Measurements from ENCODE around the gene GPR85. TPM values are rescaled to one million over a fixed set of nuclear protein-coding genes. Genes with fewer than 3 reads are reported as not detected.

Gene GPR85
- total RNA-seq, 3 donors from 2014 or later (not counting 1 experiment from before 2014, with no cell fraction given) = not detected

GRCh38 chr7:113083132-113083815 is 3.4 kb downstream of the GPR85 start:
- H3K27ac ChIP-seq (ENCODE audit: low read length) = no peak overlapping the region
- no peaks in the 10 kb centered on the region for H3K9me3 ChIP-seq (ENCODE audit: control insufficient read depth, insufficient read depth, low read length)
- intact Hi-C loops (cut with micrococcal nuclease) = no loop called here
- DNase-seq = no peak
- no peak overlapping the region for H3K4me3 ChIP-seq (ENCODE audit: low read length)
- no peak for TF ChIP-seq CTCF (IDR thresholded peaks at IDR 0.05)
- Mint-ChIP-seq H3K36me3 (no peaks in the 10 kb centered on the region), H3K27me3 (ENCODE audit: low read depth in 2 of 2) (peaks cover 27 to 34% of the 10 kb centered on the region in 2 donors), H3K4me1 (no peaks in the 10 kb centered on the region), H3K27ac (no peak overlapping the region), H3K9me3 (no peaks in the 10 kb centered on the region), H3K4me3 (no peak overlapping the region)
- peaks cover 2% of the 10 kb centered on the region for H3K4me1 ChIP-seq (ENCODE audit: control insufficient read depth, insufficient read depth, low read length)
- H3K36me3 ChIP-seq (ENCODE audit: control insufficient read depth, insufficient read depth, low read length) = no peaks in the 10 kb centered on the region
- no peak for ATAC-seq
- H3K27me3 ChIP-seq (ENCODE audit: control insufficient read depth, insufficient read depth, low read length) = no peaks in the 10 kb centered on the region
- WGBS (ENCODE audit: insufficient coverage) = 94% methylated on average over 1 of the region's 1 CpG

- H3K27me3 Mint-ChIP-seq (ENCODE audit: low read depth in 2 of 2) = peaks cover 0 to 3% of the 10 kb centered on the region in 2 donors
- no peak for TF ChIP-seq CTCF (IDR thresholded peaks at IDR 0.05)
- 52% methylated on average over 2 of the region's 2 CpGs for WGBS (ENCODE audit: insufficient coverage)
- no peaks in the 10 kb centered on the region for H3K36me3 ChIP-seq (ENCODE audit: control insufficient read depth, insufficient read depth, low read length)
- no peak overlapping the region for H3K4me3 Mint-ChIP-seq
- intact Hi-C loops (cut with micrococcal nuclease) = no loop called here
- ATAC-seq (no peak), DNase-seq (no peak)
- H3K9me3 Mint-ChIP-seq = no peaks in the 10 kb centered on the region
- no peaks in the 10 kb centered on the region for H3K36me3 Mint-ChIP-seq
- no peaks in the 10 kb centered on the region for H3K27me3 ChIP-seq (ENCODE audit: control insufficient read depth, insufficient read depth, low read length)
- no peaks in the 10 kb centered on the region for H3K4me1 ChIP-seq (ENCODE audit: control insufficient read depth, insufficient read depth, low read length)
- H3K27ac Mint-ChIP-seq = no peak overlapping the region
- H3K9me3 ChIP-seq (ENCODE audit: control insufficient read depth, insufficient read depth, low read length) = no peaks in the 10 kb centered on the region
- no peak overlapping the region for H3K4me3 ChIP-seq (ENCODE audit: low read length)
- H3K4me1 Mint-ChIP-seq = no peaks in the 10 kb centered on the region
- no peak overlapping the region for H3K27ac ChIP-seq (ENCODE audit: low read length)
These were observed 8.3 kb downstream of the GPR85 start for GRCh38 chr7:113078331-113078730.

GRCh38 chr7:113076703-113077102 is 9.9 kb downstream of the GPR85 start:
- no peaks in the 10 kb centered on the region for H3K36me3 ChIP-seq (ENCODE audit: control insufficient read depth, insufficient read depth, low read length)
- no peaks in the 10 kb centered on the region for H3K9me3 ChIP-seq (ENCODE audit: control insufficient read depth, insufficient read depth, low read length)
- 78% methylated on average over 1 of the region's 3 CpGs for WGBS (ENCODE audit: insufficient coverage)
- no peaks in the 10 kb centered on the region for H3K9me3 Mint-ChIP-seq
- peaks cover 0 to 3% of the 10 kb centered on the region in 2 donors for H3K27me3 Mint-ChIP-seq (ENCODE audit: low read depth in 2 of 2)
- no peak for TF ChIP-seq CTCF (IDR thresholded peaks at IDR 0.05)
- H3K36me3 Mint-ChIP-seq = no peaks in the 10 kb centered on the region
- no peak overlapping the region for H3K27ac Mint-ChIP-seq
- H3K4me3 Mint-ChIP-seq = no peak overlapping the region
- no peaks in the 10 kb centered on the region for H3K27me3 ChIP-seq (ENCODE audit: control insufficient read depth, insufficient read depth, low read length)
- no peak overlapping the region for H3K4me3 ChIP-seq (ENCODE audit: low read length)
- no peaks in the 10 kb centered on the region for H3K4me1 Mint-ChIP-seq
- ATAC-seq (no peak), DNase-seq (no peak)
- H3K4me1 ChIP-seq (ENCODE audit: control insufficient read depth, insufficient read depth, low read length) = no peaks in the 10 kb centered on the region
- intact Hi-C loops (cut with micrococcal nuclease) = no loop called here
- no peak overlapping the region for H3K27ac ChIP-seq (ENCODE audit: low read length)

GRCh38 chr7:113071465-113071864 is 15.2 kb downstream of the GPR85 start:
- WGBS (ENCODE audit: insufficient coverage) = no CpG with 5 or more reads among the region's 1 CpG
- Mint-ChIP-seq H3K27me3 (ENCODE audit: low read depth in 2 of 2) (no peaks in the 10 kb centered on the region), H3K4me3 (no peak overlapping the region), H3K9me3 (no peaks in the 10 kb centered on the region), H3K27ac (no peak overlapping the region), H3K36me3 (no peaks in the 10 kb centered on the region), H3K4me1 (no peaks in the 10 kb centered on the region)
- Histone ChIP-seq H3K27me3 (ENCODE audit: control insufficient read depth, insufficient read depth, low read length) (no peaks in the 10 kb centered on the region), H3K4me3 (ENCODE audit: low read length) (no peak overlapping the region), H3K4me1 (ENCODE audit: control insufficient read depth, insufficient read depth, low read length) (no peaks in the 10 kb centered on the region), H3K36me3 (ENCODE audit: control insufficient read depth, insufficient read depth, low read length) (no peaks in the 10 kb centered on the region), H3K9me3 (ENCODE audit: control insufficient read depth, insufficient read depth, low read length) (no peaks in the 10 kb centered on the region), H3K27ac (ENCODE audit: low read length) (no peak overlapping the region)
- ATAC-seq (no peak), DNase-seq (no peak)
- intact Hi-C loops (cut with micrococcal nuclease) = no loop called here
- no peak for TF ChIP-seq CTCF (IDR thresholded peaks at IDR 0.05)
